K562 (cell line): Measurements from ENCODE around the gene P2RX5. TPM values are rescaled to one million over a fixed set of nuclear protein-coding genes. Genes with fewer than 3 reads are reported as not detected.

Experiments
- BCL6 ChIP-seq: fragments of 250-450 bp; sonication (Bioruptor Pico); IDR thresholded peaks from 2 replicates; pipeline ENCODE4 v1.4.0; 2020
- CC2D1A ChIP-seq: fragments of 450-650 bp; IDR thresholded peaks from 2 replicates; pipeline ENCODE4 v1.6.1; 2017; ENCODE audit warnings: mild to moderate bottlenecking
- HNRNPL ChIP-seq: fragments of 200-400 bp; formaldehyde crosslinking; IDR thresholded peaks from 2 replicates; pipeline ENCODE4 v1.6.1; 2017; ENCODE audit warnings: low read depth, mild to moderate bottlenecking, low read length
- ILF3 ChIP-seq: fragments of 450-650 bp; IDR thresholded peaks from 2 replicates; pipeline ENCODE4 v1.6.1; 2018; ENCODE audit warnings: antibody characterized with exemption, mild to moderate bottlenecking, moderate library complexity, borderline replicate concordance
- POLR2A ChIP-seq: fragments of 450-650 bp; conservative IDR thresholded peaks from 2 replicates; pipeline ENCODE4 v1.6.1; 2016
- SMARCA5 ChIP-seq: fragments of 450-650 bp; IDR thresholded peaks from 2 replicates; pipeline ENCODE4 v1.6.1; 2016
- SP1 ChIP-seq: sonication (generic); formaldehyde crosslinking; IDR thresholded peaks from 2 replicates; pipeline ENCODE4 v1.8.1; 2022; ENCODE audit warnings: mild to moderate bottlenecking, missing genetic modification reagents
- SRSF1 ChIP-seq: fragments of 200-400 bp; formaldehyde crosslinking; IDR thresholded peaks from 2 replicates; pipeline ENCODE4 v1.6.1; 2017; ENCODE audit warnings: mild to moderate bottlenecking, low read depth, low read length, moderate library complexity
- TAF9B ChIP-seq: fragments of 450-650 bp; IDR thresholded peaks from 2 replicates; pipeline ENCODE4 v1.6.1; 2018; ENCODE audit warnings: mild to moderate bottlenecking; ENCODE audit not compliant: partially characterized antibody
- ZKSCAN1 ChIP-seq: fragments of 150-350 bp; IDR thresholded peaks from 2 replicates; pipeline ENCODE4 v1.6.1; 2016; ENCODE audit warnings: low read depth, low read length
- ZNF165 ChIP-seq: fragments of 250-450 bp; sonication (Bioruptor Pico); IDR thresholded peaks from 2 replicates; pipeline ENCODE4 v1.4.0; 2020; ENCODE audit warnings: borderline replicate concordance
- ZNF766 ChIP-seq: fragments of 200-800 bp; sonication (Bioruptor generic); conservative IDR thresholded peaks from 2 replicates; pipeline ENCODE4 v1.6.1; 2016; ENCODE audit warnings: missing genetic modification characterization, missing compliant biosample characterization
- polyA plus RNA-seq, 8 experiments: library from polyadenylated mRNA; depleted of rRNA in 4 of 8; stranded (reverse) in 5 of 8; unstranded in 3 of 8; fragments of >200 nt; fragmentation: Nextera tagmentation in 2 of 8; fragmentation: Illumina TruSeq in 1 of 8; extraction: Ambion mirVana in 2 of 8; extraction: Trizol in 1 of 8; gene quantifications; 2 replicates each; pipeline versions ENCODE4 v1.2.1 to v1.2.3, GENCODE V29; 2011 to 2014; ENCODE audit warnings: inconsistent platforms in 1 of 8, missing spikeins in 1 of 8
- total RNA-seq, 7 experiments: library from RNA; depleted of rRNA in 6 of 7; stranded (reverse); fragments of >200 nt in 6 of 7; fragmentation: Illumina TruSeq in 2 of 7; extraction: Trizol in 2 of 7; gene quantifications; 2 replicates each; pipeline versions ENCODE4 v1.2.1 to v1.2.3, GENCODE V29; 2011 to 2021; ENCODE audit warnings: low replicate concordance in 1 of 7
- TF ChIP-seq, protein P1 (sequence below): sonication (generic); formaldehyde crosslinking; IDR thresholded peaks from 2 replicates; pipeline ENCODE4 v1.8.0; 2023; ENCODE audit warnings: mild to moderate bottlenecking, missing genetic modification reagents
- TF ChIP-seq, protein P2 (sequence below): sonication (generic); formaldehyde crosslinking; IDR thresholded peaks from 2 replicates; pipeline ENCODE4 v1.8.1; 2022; ENCODE audit warnings: missing genetic modification reagents
- TF ChIP-seq, protein P3 (sequence below): fragments of 450-650 bp; IDR thresholded peaks from 2 replicates; pipeline ENCODE4 v1.6.1; 2017; ENCODE audit warnings: antibody characterized with exemption, mild to moderate bottlenecking
- TF ChIP-seq, protein P4 (sequence below): fragments of 250-450 bp; sonication (Bioruptor Pico); IDR thresholded peaks from 2 replicates; pipeline ENCODE4 v1.9.0; 2021; ENCODE audit warnings: mild to moderate bottlenecking, inconsistent platforms
- TF ChIP-seq, protein P5 (sequence below): fragments of 250-450 bp; sonication (Bioruptor Pico); IDR thresholded peaks from 2 replicates; pipeline ENCODE4 v1.4.0; 2020

Gene P2RX5
- total and polyA plus RNA-seq, 9 of the 15 experiments (the other 6 are each of a cell fraction or from before 2014, with no cell fraction given), result 0.31 to 4.0 (median 1.3) TPM

DNA sequence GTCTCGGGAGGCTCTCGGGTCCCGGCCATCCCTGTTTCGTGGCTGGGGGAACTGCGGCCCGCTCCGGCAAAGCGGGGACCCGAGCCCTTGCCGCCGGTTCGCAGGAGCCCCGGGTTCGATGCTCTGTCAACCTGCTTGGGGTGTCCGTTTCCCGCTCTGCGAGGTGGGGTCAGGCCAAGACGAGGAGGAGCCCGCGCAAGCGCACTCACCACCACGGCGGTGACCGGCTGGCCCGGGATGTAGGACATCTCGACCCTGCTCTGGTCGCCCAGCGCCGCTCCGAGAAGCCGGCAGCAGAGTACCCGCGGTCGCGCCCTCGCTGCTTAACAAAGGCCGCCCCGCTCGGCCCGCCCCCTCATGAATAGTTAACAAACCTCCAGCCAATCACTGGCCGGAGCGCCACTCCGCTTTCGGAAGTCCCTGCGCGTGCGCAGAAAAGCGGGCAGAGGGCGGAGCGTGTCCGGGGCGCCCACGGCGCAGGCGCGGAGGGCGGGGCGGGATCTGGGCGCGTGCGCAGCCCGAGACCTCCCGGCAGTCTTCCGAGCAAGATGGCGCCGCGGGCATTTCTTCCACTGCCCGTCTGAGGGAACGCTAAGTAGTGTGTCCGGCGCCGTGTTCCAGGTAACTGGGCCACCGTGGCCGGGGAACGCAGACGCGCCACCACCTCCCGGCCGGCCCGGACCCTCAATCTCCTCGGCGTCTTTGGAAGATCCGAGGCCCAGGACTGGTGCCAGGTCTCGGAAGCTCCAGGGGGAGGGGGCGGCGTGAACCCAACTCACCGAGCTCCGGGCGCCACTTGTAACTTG, 27.5 kb downstream of the P2RX5 start, which contains the start of the genes EMC6 and TAX1BP3 (continued):
- TF ChIP-seq ILF3 (no peak), ZNF766 (CRISPR knock-in tag) (no peak), ZNF165 (CRISPR knock-in tag) (no peak), CC2D1A (no peak), POLR2A (peak; percentile 88), SP1 (CRISPR knock-in tag) (peak; percentile 78), SRSF1 (no peak), BCL6 (CRISPR knock-in tag) (no peak), TAF9B (peak; percentile 91), SMARCA5 (no peak), HNRNPL (0 out of 2 replicates have a peak, but pooled peaks have one; percentile 17), ZKSCAN1 (no peak)
- TF ChIP-seq, protein P1, sequence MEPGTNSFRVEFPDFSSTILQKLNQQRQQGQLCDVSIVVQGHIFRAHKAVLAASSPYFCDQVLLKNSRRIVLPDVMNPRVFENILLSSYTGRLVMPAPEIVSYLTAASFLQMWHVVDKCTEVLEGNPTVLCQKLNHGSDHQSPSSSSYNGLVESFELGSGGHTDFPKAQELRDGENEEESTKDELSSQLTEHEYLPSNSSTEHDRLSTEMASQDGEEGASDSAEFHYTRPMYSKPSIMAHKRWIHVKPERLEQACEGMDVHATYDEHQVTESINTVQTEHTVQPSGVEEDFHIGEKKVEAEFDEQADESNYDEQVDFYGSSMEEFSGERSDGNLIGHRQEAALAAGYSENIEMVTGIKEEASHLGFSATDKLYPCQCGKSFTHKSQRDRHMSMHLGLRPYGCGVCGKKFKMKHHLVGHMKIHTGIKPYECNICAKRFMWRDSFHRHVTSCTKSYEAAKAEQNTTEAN, result no peak
- TF ChIP-seq, protein P2, sequence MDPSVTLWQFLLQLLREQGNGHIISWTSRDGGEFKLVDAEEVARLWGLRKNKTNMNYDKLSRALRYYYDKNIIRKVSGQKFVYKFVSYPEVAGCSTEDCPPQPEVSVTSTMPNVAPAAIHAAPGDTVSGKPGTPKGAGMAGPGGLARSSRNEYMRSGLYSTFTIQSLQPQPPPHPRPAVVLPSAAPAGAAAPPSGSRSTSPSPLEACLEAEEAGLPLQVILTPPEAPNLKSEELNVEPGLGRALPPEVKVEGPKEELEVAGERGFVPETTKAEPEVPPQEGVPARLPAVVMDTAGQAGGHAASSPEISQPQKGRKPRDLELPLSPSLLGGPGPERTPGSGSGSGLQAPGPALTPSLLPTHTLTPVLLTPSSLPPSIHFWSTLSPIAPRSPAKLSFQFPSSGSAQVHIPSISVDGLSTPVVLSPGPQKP, result no peak
- TF ChIP-seq, protein P3, sequence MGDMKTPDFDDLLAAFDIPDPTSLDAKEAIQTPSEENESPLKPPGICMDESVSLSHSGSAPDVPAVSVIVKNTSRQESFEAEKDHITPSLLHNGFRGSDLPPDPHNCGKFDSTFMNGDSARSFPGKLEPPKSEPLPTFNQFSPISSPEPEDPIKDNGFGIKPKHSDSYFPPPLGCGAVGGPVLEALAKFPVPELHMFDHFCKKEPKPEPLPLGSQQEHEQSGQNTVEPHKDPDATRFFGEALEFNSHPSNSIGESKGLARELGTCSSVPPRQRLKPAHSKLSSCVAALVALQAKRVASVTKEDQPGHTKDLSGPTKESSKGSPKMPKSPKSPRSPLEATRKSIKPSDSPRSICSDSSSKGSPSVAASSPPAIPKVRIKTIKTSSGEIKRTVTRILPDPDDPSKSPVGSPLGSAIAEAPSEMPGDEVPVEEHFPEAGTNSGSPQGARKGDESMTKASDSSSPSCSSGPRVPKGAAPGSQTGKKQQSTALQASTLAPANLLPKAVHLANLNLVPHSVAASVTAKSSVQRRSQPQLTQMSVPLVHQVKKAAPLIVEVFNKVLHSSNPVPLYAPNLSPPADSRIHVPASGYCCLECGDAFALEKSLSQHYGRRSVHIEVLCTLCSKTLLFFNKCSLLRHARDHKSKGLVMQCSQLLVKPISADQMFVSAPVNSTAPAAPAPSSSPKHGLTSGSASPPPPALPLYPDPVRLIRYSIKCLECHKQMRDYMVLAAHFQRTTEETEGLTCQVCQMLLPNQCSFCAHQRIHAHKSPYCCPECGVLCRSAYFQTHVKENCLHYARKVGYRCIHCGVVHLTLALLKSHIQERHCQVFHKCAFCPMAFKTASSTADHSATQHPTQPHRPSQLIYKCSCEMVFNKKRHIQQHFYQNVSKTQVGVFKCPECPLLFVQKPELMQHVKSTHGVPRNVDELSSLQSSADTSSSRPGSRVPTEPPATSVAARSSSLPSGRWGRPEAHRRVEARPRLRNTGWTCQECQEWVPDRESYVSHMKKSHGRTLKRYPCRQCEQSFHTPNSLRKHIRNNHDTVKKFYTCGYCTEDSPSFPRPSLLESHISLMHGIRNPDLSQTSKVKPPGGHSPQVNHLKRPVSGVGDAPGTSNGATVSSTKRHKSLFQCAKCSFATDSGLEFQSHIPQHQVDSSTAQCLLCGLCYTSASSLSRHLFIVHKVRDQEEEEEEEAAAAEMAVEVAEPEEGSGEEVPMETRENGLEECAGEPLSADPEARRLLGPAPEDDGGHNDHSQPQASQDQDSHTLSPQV, result no peak
- TF ChIP-seq, protein P4, sequence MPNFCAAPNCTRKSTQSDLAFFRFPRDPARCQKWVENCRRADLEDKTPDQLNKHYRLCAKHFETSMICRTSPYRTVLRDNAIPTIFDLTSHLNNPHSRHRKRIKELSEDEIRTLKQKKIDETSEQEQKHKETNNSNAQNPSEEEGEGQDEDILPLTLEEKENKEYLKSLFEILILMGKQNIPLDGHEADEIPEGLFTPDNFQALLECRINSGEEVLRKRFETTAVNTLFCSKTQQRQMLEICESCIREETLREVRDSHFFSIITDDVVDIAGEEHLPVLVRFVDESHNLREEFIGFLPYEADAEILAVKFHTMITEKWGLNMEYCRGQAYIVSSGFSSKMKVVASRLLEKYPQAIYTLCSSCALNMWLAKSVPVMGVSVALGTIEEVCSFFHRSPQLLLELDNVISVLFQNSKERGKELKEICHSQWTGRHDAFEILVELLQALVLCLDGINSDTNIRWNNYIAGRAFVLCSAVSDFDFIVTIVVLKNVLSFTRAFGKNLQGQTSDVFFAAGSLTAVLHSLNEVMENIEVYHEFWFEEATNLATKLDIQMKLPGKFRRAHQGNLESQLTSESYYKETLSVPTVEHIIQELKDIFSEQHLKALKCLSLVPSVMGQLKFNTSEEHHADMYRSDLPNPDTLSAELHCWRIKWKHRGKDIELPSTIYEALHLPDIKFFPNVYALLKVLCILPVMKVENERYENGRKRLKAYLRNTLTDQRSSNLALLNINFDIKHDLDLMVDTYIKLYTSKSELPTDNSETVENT (CRISPR knock-in tag), result no peak
- TF ChIP-seq, protein P5, sequence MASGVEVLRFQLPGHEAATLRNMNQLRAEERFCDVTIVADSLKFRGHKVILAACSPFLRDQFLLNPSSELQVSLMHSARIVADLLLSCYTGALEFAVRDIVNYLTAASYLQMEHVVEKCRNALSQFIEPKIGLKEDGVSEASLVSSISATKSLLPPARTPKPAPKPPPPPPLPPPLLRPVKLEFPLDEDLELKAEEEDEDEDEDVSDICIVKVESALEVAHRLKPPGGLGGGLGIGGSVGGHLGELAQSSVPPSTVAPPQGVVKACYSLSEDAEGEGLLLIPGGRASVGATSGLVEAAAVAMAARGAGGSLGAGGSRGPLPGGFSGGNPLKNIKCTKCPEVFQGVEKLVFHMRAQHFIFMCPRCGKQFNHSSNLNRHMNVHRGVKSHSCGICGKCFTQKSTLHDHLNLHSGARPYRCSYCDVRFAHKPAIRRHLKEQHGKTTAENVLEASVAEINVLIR (CRISPR knock-in tag), result 0 out of 2 replicates have a peak, but pooled peaks have one; percentile 15
